CD4-positive, alpha-beta T cell treated with Interleukin-4 for 4 hours (primary cell): ENCODE data around the gene FOS.
"Not testable (repeated sequence)": the region's sequence is repeated elsewhere in the genome, so short reads cannot be mapped to it uniquely, and the experiment has no call there.

ENCODE experiments used
- DNase-seq: peaks from one replicate; pipeline ENCODE4 v3.0.0-alpha.2; 2020

FOS gene

DNA sequence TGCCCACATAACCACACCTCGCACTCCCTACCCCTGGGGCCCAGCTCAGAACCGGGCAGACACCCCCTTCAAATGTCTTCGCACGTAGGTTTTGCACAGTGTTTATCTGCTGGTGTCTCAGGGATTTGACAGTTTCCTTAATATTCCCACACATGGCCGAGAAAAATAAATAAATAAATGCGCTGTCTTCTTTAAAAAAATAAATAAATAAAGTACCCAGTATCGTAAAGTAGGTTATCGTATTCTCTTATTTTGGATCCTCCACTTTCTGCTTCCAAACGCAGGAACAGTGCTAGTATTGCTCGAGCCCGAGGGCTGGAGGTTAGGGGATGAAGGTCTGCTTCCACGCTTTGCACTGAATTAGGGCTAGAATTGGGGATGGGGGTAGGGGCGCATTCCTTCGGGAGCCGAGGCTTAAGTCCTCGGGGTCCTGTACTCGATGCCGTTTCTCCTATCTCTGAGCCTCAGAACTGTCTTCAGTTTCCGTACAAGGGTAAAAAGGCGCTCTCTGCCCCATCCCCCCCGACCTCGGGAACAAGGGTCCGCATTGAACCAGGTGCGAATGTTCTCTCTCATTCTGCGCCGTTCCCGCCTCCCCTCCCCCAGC, 710 bp upstream of the FOS start:
- DNase-seq: no peak

DNA sequence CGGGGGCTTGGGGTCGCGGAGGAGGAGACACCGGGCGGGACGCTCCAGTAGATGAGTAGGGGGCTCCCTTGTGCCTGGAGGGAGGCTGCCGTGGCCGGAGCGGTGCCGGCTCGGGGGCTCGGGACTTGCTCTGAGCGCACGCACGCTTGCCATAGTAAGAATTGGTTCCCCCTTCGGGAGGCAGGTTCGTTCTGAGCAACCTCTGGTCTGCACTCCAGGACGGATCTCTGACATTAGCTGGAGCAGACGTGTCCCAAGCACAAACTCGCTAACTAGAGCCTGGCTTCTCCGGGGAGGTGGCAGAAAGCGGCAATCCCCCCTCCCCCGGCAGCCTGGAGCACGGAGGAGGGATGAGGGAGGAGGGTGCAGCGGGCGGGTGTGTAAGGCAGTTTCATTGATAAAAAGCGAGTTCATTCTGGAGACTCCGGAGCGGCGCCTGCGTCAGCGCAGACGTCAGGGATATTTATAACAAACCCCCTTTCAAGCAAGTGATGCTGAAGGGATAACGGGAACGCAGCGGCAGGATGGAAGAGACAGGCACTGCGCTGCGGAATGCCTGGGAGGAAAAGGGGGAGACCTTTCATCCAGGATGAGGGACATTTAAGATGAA, 630 bp downstream of the FOS start:
- DNase-seq: peak; percentile 61

DNA sequence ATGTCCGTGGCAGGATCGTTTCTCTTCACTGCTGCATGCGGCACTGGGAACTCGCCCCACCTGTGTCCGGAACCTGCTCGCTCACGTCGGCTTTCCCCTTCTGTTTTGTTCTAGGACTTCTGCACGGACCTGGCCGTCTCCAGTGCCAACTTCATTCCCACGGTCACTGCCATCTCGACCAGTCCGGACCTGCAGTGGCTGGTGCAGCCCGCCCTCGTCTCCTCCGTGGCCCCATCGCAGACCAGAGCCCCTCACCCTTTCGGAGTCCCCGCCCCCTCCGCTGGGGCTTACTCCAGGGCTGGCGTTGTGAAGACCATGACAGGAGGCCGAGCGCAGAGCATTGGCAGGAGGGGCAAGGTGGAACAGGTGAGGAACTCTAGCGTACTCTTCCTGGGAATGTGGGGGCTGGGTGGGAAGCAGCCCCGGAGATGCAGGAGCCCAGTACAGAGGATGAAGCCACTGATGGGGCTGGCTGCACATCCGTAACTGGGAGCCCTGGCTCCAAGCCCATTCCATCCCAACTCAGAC, 1.2 kb downstream of the FOS start:
- no peak for DNase-seq

DNA sequence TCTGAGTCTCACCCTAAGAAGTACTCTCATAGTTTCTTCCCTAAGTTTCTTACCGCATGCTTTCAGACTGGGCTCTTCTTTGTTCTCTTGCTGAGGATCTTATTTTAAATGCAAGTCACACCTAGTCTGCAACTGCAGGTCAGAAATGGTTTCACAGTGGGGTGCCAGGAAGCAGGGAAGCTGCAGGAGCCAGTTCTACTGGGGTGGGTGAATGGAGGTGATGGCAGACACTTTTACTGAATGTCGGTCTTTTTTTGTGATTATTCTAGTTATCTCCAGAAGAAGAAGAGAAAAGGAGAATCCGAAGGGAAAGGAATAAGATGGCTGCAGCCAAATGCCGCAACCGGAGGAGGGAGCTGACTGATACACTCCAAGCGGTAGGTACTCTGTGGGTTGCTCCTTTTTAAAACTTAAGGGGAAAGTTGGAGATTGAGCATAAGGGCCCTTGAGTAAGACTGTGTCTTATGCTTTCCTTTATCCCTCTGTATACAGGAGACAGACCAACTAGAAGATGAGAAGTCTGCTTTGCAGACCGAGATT, 1.7 kb downstream of the FOS start:
- no peak for DNase-seq

DNA sequence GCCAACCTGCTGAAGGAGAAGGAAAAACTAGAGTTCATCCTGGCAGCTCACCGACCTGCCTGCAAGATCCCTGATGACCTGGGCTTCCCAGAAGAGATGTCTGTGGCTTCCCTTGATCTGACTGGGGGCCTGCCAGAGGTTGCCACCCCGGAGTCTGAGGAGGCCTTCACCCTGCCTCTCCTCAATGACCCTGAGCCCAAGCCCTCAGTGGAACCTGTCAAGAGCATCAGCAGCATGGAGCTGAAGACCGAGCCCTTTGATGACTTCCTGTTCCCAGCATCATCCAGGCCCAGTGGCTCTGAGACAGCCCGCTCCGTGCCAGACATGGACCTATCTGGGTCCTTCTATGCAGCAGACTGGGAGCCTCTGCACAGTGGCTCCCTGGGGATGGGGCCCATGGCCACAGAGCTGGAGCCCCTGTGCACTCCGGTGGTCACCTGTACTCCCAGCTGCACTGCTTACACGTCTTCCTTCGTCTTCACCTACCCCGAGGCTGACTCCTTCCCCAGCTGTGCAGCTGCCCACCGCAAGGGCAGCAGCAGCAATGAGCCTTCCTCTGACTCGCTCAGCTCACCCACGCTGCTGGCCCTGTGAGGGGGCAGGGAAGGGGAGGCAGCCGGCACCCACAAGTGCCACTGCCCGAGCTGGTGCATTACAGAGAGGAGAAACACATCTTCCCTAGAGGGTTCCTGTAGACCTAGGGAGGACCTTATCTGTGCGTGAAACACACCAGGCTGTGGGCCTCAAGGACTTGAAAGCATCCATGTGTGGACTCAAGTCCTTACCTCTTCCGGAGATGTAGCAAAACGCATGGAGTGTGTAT, 2.4 kb downstream of the FOS start:
- no peak for DNase-seq

DNA sequence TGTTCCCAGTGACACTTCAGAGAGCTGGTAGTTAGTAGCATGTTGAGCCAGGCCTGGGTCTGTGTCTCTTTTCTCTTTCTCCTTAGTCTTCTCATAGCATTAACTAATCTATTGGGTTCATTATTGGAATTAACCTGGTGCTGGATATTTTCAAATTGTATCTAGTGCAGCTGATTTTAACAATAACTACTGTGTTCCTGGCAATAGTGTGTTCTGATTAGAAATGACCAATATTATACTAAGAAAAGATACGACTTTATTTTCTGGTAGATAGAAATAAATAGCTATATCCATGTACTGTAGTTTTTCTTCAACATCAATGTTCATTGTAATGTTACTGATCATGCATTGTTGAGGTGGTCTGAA, 3.0 kb downstream of the FOS start:
- no peak for DNase-seq

DNA sequence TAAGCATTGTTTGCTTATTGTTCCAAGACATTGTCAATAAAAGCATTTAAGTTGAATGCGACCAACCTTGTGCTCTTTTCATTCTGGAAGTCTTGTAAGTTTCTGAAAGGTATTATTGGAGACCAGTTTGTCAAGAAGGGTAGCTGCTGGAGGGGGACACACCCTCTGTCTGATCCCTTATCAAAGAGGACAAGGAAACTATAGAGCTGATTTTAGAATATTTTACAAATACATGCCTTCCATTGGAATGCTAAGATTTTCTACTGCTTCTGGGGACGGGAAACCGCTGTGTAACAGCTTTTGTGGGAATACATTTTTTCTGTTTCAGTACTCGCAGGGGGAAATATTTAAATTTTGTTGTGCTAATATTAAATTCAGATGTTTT, 3.5 kb downstream of the FOS start:
- DNase-seq: no peak

DNA sequence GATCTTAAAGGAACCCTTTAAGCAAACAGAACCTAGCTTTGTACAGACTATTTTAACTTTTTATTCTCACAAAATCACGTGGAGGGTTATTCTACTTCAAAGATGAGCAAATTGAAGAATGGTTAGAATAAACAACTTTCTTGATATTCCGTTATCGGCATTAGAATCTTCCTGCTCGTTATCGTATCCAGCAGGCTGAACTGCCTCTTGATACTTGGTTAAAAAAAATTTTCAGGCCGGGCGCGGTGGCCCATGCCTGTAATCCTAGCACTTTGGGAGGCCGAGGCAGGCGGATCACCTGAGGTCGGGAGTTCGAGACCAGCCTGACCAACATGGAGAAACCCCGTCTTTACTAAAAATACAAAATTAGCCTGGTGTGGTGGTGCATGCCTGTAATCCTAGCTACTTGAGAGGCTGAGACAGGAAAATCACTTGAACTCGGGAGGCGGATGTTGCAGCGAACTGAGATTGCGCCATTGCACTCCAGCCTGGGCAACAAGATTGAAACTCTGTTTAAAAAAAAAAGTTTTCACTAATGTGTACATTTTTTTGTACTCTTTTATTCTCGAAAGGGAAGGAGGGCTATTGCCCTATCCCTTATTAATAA, 4.0 kb downstream of the FOS start:
- not testable (repeated sequence) for DNase-seq

DNA sequence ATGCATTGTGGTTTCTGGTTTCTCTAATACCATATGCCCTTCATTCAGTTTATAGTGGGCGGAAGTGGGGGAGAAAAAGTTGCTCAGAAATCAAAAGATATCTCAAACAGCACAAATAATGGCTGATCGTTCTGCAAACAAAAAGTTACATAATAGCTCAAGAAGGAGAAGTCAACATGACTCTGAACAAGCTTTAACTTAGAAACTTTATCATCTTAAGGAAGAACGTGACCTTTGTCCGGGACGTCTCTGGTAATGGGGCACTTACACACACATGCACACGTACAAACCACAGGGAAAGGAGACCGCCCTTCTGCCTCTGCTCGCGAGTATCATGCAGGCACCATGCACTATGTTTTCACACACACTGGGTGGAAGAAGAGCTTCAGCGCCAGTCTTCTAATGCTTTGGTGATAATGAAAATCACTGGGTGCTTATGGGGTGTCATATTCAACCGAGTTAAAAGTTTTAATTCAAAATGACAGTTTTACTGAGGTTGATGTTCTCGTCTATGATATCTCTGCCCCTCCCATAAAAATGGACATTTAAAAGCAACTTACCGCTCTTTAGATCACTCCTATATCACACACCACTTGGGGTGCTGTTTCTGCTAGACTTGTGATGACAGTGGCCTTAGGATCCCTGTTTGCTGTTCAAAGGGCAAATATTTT, 4.7 kb downstream of the FOS start:
- DNase-seq: no peak

DNA sequence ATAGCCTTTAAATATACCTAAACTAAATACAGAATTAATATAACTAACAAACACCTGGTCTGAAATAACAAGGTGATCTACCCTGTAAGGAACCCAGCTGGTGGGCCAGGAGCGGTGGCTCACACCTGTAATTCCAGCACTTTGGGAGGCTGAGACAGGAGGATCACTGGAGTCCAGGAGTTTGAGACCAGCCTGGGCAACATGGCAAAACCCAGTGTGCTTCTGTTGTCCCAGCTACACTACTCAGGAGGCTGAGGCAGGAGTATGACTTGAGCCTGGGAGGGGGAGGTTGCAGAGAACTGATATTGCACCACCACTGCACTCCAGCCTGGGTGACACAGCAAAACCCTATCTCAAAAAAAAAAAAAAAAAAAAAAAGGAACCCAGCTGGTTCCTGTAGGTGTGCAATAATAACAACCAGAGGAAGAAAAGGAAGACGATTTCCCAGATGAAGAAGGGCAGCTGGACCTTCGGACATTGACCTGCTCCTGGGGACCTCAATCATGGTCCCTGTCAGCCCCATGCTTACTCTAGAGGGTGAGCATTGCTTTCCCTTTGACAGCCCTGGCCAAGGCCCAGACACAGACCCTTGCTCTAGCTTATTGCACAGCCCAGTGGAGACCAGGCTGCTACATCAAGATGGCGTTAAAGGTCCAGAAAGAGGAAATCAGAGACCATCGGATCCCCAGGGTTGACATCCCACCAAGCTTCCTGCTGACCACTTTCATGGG, 5.4 kb downstream of the FOS start:
- DNase-seq: no peak

DNA sequence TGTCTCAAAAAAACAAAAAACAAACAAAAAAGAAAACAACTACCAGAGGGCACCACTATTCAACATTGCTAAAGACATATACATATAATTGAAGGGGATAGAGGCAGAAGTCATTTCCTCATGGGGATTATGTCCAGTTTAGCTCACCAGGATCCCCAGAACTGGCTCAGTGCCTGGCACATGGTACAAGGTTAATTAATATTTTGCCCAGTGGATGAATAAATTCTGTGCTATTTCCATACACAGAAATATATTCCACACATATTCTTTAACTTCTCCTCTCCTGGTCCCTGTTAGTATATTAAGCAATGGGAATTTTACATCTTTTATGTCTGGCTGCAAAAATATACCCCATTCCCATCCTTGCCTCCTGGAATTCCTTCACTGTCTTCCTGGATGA, 6.7 kb downstream of the FOS start:
- DNase-seq: no peak

DNA sequence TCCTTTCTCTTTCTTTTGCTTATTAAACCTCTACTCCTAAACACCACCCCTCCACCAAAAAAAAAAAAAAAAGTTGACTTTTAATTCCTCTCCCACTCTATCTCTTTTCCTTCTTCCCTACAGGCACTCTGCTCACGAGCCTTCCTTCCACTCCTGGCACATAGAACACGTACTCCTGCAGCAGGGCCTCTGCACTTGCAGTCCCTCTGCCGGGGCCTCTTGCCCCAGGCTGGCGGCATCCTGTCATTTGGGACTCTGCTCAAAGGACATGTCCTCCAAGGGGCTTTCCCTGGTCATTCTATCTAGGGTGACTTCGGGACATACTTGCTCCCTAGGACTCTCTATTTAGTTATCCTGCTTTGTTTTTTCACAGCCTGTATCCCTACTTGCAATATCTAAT, 7.7 kb downstream of the FOS start:
- no peak for DNase-seq

DNA sequence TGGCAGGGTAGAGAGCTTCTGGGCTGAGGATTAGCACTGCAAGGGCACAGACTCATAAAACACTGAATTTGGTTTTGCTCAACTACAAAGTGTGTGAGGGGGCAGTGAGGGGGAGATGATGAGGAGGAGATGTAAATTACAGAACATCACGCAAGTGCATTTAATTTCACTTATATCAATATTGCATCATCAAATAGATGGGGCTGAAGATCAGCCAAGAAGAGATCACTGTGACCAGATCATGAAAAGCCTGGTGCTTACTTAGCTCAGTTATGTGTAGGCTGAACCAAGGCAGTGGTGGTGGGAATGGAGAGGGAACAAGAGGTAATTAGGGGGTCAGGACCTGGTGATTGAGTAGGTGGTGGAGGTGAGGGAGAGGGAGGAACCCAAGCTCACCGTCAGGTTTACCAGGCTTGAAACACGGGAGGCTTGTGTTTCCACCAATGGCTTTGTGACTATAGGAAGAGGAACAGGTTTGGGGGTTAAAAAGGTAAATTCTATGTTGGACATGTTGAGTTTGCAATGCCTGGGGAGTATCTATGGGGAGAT, 11.3 kb downstream of the FOS start:
- no peak for DNase-seq

DNA sequence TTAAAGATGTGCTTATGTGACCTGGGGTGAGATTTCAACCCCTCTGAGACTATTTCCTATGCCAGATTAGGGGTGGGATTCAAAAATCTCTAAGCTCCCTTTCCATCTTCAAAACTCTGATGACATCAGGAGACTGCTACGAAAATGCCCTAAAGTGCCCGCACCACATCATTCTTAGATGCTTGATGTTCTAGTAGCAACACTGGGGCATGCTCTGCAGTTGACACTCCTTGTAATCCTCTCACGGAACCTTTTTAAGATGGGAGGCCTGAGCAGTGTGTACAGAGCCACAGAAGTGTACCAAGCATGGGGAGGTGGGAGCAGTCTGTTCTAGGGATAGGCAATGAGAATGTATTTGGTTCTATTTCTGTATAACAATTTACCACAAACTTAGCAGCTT, 12.2 kb downstream of the FOS start:
- no peak for DNase-seq

DNA sequence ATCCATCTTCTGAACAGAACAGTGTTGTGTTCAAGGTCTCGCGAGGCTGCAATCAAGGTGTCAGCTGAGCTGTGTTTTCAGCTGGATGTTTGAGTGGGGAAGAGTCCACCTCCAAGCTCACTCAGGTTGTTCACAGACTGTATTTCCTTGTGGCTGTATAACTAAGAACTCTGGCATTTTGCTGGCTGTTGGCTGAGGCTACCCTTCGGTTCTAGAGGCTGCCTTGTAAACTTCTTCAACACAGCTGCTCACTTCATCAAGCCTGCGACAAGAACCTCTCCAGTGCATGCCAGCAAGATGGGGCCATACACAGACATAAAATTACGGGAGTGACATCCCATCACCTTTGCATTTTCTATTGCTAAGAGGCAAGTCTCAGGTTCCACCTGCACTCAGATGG, 12.7 kb downstream of the FOS start:
- no peak for DNase-seq

DNA sequence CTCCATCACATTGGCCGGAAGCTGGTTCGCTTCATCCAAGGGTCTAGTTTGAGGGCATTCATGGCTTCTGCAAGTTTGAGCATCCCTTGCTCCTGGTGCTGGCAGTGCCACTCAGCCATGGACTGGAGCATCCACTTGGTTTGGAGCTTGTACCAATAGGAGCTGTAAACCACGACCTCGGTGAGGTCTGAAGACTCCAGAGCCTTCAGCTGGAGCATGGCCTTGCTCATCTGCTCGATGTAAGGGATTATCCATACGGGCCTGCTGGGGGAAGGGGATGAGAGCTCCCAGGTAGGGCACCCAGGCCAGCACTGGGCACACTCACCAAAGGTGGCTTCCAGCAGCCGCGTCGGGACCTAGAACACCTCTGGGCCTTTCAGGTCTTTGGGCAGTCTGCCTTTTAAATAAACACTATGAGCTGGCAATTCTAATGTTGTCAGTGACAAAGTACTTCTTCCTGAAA, 13.5 kb downstream of the FOS start:
- no peak for DNase-seq

DNA sequence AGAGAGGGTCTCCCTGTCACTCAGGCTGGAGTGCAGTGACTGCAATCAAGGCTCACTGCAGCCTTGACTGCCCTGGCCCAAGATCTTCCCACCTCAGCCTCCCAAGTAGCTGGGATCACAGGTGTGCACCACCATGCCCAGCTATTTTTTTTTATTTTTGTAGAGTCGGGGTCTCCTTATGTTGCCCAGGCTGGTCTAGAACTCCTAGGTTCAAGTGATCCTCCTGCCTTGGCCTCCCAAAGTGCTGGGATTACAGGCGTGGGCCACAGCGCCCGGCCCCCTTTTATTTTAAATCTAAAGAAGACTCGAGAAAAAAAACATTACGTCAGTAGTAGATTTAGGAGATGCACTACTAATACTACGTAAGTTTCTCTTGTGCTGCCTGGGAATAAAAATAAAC, 14.3 kb downstream of the FOS start:
- no peak for DNase-seq

DNA sequence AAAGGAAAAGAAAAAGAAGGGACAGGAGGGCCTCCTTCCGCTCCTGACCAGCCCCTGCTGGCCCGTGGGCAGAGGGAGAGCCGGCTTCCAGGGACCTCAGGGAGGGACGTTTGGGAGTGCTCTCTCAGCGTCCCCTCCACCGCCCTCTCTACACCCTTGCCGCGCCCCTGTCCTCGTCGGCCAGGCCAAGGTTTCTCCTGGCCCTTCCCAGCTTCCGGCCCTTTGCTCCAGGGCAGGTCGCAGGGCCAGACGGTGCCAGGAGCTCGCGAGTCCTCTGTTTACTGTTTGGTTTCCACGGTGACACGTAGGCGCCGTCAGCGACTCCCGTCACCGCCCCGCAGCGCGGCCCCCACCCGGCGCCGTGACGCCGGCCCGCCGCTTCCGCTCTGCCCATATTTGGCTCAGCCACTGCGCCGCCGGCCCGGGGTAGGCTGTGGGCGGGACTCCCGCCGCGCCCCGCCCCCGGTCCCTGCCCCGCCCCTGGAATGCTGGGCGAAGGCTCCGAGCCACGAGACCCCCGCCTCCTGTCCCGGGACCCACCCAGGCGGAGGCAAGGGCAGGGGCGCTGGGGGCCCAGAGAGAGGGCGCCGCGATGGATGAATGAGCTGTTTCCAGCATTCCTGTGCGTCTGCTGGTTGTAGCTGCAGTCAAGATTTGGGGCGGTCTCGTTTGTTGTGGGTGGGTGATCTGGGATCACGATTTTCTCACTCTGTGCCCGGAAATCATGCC, 15.5 kb downstream of the FOS start:
- DNase-seq: peak; percentile 95

DNA sequence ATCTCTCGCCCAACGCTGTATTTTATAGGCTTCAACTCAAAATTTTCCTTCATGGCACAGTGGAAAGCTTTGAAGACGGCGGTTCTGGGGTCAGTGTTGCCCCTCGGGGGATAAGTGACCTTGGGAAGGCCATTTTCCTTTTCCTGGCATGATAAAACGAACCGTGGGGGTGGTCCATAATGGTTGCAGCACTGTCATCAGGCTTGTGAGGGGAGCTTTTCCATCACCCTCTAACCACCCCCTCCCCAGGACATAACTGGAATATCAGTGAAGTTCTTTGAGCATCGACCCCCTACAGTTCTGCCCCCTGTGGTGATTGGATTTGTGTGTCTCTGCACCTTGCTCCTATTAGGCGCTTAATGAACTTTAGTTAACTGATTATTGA, 16.0 kb downstream of the FOS start:
- no peak for DNase-seq

DNA sequence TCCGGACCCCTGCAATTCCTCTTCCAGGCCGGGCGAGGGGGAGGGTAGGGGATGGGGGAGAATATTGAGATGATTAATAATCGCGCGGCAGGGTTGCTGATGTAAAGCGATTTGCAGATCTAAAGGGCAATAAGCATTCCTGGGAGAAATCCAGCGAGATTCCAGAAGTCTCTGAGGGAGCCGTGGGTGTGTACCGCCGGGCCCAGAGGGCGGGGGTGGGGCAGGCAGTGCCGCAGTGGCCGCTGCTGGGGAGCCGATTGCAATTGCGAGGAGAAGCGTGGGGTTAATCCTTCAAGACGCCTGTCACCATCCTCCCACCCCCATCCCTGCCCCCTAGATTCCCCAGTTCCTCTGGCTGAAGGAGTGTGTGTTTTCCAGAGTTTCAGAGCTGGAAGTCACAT, 16.4 kb downstream of the FOS start:
- DNase-seq: no peak
